Mesendoderm (in vitro differentiated cells): Measurements from ENCODE around the gene CAPN14.

Experiments
- DNase-seq: peaks from one replicate; pipeline ENCODE4 v3.0.0; 2013
- H2AK5ac ChIP-seq: 2 replicates; pipeline ENCODE4 v1.6.1; 2013; ENCODE audit warnings: low read length, inconsistent platforms
- H2BK120ac ChIP-seq: 2 replicates; pipeline ENCODE4 v1.6.1; 2013; ENCODE audit warnings: low read depth, mild to moderate bottlenecking, low read length, moderate library complexity, mixed read lengths
- H2BK15ac ChIP-seq: replicated peaks from 2 replicates; pipeline ENCODE4 v1.6.1; 2013; ENCODE audit warnings: low read depth, mild to moderate bottlenecking, moderate library complexity
- H2BK5ac ChIP-seq: 2 replicates; pipeline ENCODE4 v1.6.1; 2013; ENCODE audit warnings: low read length, inconsistent platforms
- H3K18ac ChIP-seq: 2 replicates; pipeline ENCODE4 v1.6.1; 2013; ENCODE audit warnings: mild to moderate bottlenecking, low read length, mixed read lengths
- H3K23ac ChIP-seq: one replicate; pipeline ENCODE4 v1.6.1; 2013; ENCODE audit warnings: low read length
- H3K27ac ChIP-seq: 2 replicates; pipeline ENCODE4 v1.5.1; 2013; ENCODE audit warnings: low read depth, mild to moderate bottlenecking, inconsistent platforms, low read length, moderate library complexity
- H3K27me3 ChIP-seq: 2 replicates; pipeline ENCODE4 v1.6.1; 2013; ENCODE audit warnings: low read length, control low read depth, mild to moderate bottlenecking, inconsistent platforms; ENCODE audit not compliant: insufficient read depth, poor library complexity
- H3K36me3 ChIP-seq: 2 replicates; pipeline ENCODE4 v1.6.1; 2013; ENCODE audit warnings: low read length, inconsistent platforms; ENCODE audit not compliant: control insufficient read depth, insufficient read depth
- H3K4ac ChIP-seq: one replicate; pipeline ENCODE4 v1.6.1; 2013; ENCODE audit warnings: low read depth, mild to moderate bottlenecking, low read length, moderate library complexity
- H3K4me1 ChIP-seq: 2 replicates; pipeline ENCODE4 v1.6.1; 2013; ENCODE audit warnings: low read depth, low read length, inconsistent platforms; ENCODE audit not compliant: control insufficient read depth
- H3K4me2 ChIP-seq: 2 replicates; pipeline ENCODE4 v1.6.1; 2013; ENCODE audit warnings: low read length
- H3K4me3 ChIP-seq: 2 replicates; pipeline ENCODE4 v1.5.1; 2013; ENCODE audit warnings: mild to moderate bottlenecking, low read length
- H3K56ac ChIP-seq: one replicate; pipeline ENCODE4 v1.6.1; 2013; ENCODE audit warnings: low read length
- H3K79me1 ChIP-seq: 2 replicates; pipeline ENCODE4 v1.6.1; 2013; ENCODE audit warnings: low read length, inconsistent platforms
- H3K79me2 ChIP-seq: 2 replicates; pipeline ENCODE4 v1.6.1; 2013; ENCODE audit warnings: mild to moderate bottlenecking, low read length; ENCODE audit not compliant: control insufficient read depth, insufficient read depth
- H3K9ac ChIP-seq: 2 replicates; pipeline ENCODE4 v1.6.1; 2013; ENCODE audit warnings: low read length, inconsistent platforms
- H4K5ac ChIP-seq: one replicate; pipeline ENCODE4 v1.6.1; 2013; ENCODE audit warnings: low read length
- H4K8ac ChIP-seq: one replicate; pipeline ENCODE4 v1.6.1; 2013; ENCODE audit warnings: low read depth, mild to moderate bottlenecking, control low read depth, low read length, moderate library complexity
- WGBS: extraction: QIAGEN DNeasy Blood & Tissue Kit; methylation state at CpG from one replicate; pipeline ENCODE4 v1.1.7; 2013; ENCODE audit warnings: low lambda C conversion rate, missing lambda C conversion rate; ENCODE audit not compliant: insufficient coverage; ENCODE audit errors: extremely low coverage; 5-methylcytosine and 5-hydroxymethylcytosine counted together

CAPN14 gene

DNA sequence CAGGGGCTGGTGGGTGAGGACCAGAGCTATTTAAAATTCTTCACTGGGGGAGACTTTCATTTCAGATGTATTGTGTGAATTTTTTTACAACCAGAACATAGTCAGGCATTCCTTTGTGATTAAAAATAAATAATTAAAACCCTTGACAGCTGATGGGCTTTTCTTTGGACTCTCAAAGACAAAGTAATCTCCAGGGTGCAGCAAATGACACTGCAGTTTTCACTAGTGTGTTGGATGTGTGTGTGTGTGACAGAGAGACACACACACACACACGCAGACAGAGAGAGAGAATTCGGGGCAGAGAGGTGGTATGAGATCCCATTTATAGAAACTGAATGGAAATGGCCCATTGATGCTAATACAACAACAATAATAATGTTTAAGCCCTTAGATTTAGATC lies 68.8 kb downstream of the CAPN14 start:
- H4K5ac ChIP-seq = no peak overlapping the region
- no CpG with 5 or more reads among the region's 2 CpGs for WGBS
- H2BK15ac ChIP-seq = no peak overlapping the region
- no peak overlapping the region for H2AK5ac ChIP-seq
- no peak for DNase-seq
- no peak overlapping the region for H2BK120ac ChIP-seq
- no peak overlapping the region for H3K18ac ChIP-seq
- no peak overlapping the region for H3K56ac ChIP-seq
- no peak overlapping the region for H3K23ac ChIP-seq
- no peak overlapping the region for H3K4me3 ChIP-seq
- no peak overlapping the region for H3K4me2 ChIP-seq
- no peaks in the 10 kb centered on the region for H3K27me3 ChIP-seq
- H3K36me3 ChIP-seq = no peaks in the 10 kb centered on the region
- H3K27ac ChIP-seq = no peak overlapping the region
- no peak overlapping the region for H4K8ac ChIP-seq
- no peak overlapping the region for H2BK5ac ChIP-seq
- H3K79me1 ChIP-seq = no peaks in the 10 kb centered on the region
- no peaks in the 10 kb centered on the region for H3K79me2 ChIP-seq
- no peaks in the 10 kb centered on the region for H3K4me1 ChIP-seq
- H3K9ac ChIP-seq = no peak overlapping the region
- no peak overlapping the region for H3K4ac ChIP-seq

DNA sequence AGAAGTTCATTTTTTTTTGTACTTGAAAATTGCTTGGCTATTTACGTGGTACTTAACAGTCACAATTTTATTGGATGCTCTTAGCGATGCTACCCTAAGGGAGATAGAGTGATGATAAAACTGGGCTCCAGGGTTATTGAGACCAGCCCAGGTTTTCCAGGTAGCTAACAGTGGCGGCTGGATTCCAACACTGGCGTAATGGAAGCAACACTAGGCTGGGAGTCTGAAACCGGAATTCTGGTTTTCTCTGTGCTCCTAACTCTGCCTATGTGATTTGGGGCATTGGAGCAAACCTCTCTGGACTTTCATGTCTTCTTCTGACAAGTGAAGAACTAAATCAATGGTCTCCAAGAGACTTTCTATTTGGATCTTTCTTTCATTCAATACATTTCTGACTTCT lies 69.7 kb downstream of the CAPN14 start:
- no CpG with 5 or more reads among the region's 5 CpGs for WGBS
- no peaks in the 10 kb centered on the region for H3K79me1 ChIP-seq

DNA sequence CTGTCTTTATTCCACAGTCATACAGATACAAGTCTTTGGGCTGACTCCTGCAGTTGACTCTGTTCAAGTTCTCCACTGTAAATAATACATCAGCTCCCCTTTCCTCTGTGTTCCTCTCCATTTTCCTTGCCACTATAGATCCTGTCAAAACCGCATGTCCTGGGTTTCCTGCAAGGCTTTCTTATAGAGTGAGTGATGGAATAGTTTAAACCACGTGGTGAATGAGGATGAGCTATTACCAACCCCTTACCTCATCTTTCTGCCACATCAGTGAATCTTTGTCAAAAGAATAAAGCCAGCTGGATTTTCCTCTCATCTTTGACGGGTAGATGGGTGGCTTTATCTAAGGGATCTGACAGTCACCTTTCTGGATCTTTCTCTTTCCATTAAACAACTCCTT lies 75.2 kb downstream of the CAPN14 start:
- no peak overlapping the region for H4K5ac ChIP-seq
- H4K8ac ChIP-seq = no peak overlapping the region
- H3K4me1 ChIP-seq = no peaks in the 10 kb centered on the region
- no CpG with 5 or more reads among the region's 3 CpGs for WGBS
- no peak for DNase-seq
- H3K27ac ChIP-seq = no peak overlapping the region
- no peak overlapping the region for H3K4me3 ChIP-seq
- H3K4me2 ChIP-seq = no peak overlapping the region
- no peaks in the 10 kb centered on the region for H3K79me1 ChIP-seq
- H2BK120ac ChIP-seq = no peak overlapping the region
- H2BK15ac ChIP-seq = no peak overlapping the region
- H3K23ac ChIP-seq = no peak overlapping the region
- no peak overlapping the region for H3K9ac ChIP-seq
- H2BK5ac ChIP-seq = no peak overlapping the region
- no peak overlapping the region for H3K56ac ChIP-seq
- no peak overlapping the region for H2AK5ac ChIP-seq
- no peaks in the 10 kb centered on the region for H3K79me2 ChIP-seq
- no peaks in the 10 kb centered on the region for H3K36me3 ChIP-seq
- no peak overlapping the region for H3K4ac ChIP-seq
- peaks cover 6% of the 10 kb centered on the region for H3K27me3 ChIP-seq
- H3K18ac ChIP-seq = no peak overlapping the region

More for the DNA sequence above, 69.7 kb downstream of the CAPN14 start:
- H2BK120ac ChIP-seq = no peak overlapping the region
- H4K8ac ChIP-seq = no peak overlapping the region
- no peak overlapping the region for H3K9ac ChIP-seq
- H3K23ac ChIP-seq = no peak overlapping the region
- H2BK15ac ChIP-seq = no peak overlapping the region
- no peaks in the 10 kb centered on the region for H3K27me3 ChIP-seq
- no peak overlapping the region for H3K27ac ChIP-seq
- H3K4me1 ChIP-seq = no peaks in the 10 kb centered on the region
- no peak overlapping the region for H4K5ac ChIP-seq
- H3K79me2 ChIP-seq = no peaks in the 10 kb centered on the region
- H3K4ac ChIP-seq = no peak overlapping the region
- DNase-seq = no peak
- H3K4me3 ChIP-seq = no peak overlapping the region
- no peaks in the 10 kb centered on the region for H3K36me3 ChIP-seq
- H3K18ac ChIP-seq = no peak overlapping the region
- H3K56ac ChIP-seq = no peak overlapping the region
- H2BK5ac ChIP-seq = no peak overlapping the region
- H3K4me2 ChIP-seq = no peak overlapping the region
- no peak overlapping the region for H2AK5ac ChIP-seq

DNA sequence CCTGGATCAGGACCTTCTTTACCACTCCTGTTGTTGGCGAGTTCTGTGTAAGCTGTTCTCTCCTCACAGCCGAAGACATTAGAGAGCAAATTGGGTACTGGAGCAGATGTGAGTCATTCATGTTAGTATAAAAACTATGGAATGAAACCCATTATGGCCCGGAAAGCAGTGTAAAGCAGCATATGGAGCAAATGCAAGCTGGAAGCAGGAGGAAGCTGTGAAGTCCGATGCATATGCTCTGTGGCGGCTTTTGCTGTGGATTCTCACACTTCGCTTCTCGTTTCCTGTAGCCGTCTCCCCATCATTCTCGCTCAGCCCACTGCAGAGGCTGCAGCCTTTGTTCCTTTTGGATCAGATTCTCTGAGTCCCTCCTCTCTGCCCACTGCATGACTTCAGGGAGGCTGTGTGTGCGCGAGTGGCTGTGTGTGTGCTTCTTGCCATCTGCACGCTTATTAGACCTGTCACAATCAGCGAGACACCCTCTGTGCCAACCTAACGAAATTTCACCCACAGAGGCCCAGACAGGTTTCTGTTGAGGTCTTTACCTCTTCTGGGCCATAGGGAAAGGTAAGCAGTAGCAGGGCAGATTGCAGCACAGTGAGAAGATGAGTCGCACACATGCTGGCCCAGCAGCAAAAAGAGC lies 75.8 kb downstream of the CAPN14 start:
- H3K23ac ChIP-seq = no peak overlapping the region
- no peak overlapping the region for H3K56ac ChIP-seq
- H4K5ac ChIP-seq = no peak overlapping the region
- no peak overlapping the region for H2BK5ac ChIP-seq
- no peaks in the 10 kb centered on the region for H3K79me1 ChIP-seq
- H3K79me2 ChIP-seq = no peaks in the 10 kb centered on the region
- no CpG with 5 or more reads among the region's 15 CpGs for WGBS
- H3K9ac ChIP-seq = no peak overlapping the region
- no peak for DNase-seq
- H3K4me2 ChIP-seq = no peak overlapping the region
- H2AK5ac ChIP-seq = no peak overlapping the region
- no peak overlapping the region for H3K18ac ChIP-seq
- H3K4me3 ChIP-seq = no peak overlapping the region
- H4K8ac ChIP-seq = no peak overlapping the region
- H2BK120ac ChIP-seq = no peak overlapping the region
- no peak overlapping the region for H3K27ac ChIP-seq
- no peak overlapping the region for H3K4ac ChIP-seq
- H3K27me3 ChIP-seq = peaks cover 6% of the 10 kb centered on the region
- no peaks in the 10 kb centered on the region for H3K36me3 ChIP-seq
- no peak overlapping the region for H2BK15ac ChIP-seq
- H3K4me1 ChIP-seq = no peaks in the 10 kb centered on the region

DNA sequence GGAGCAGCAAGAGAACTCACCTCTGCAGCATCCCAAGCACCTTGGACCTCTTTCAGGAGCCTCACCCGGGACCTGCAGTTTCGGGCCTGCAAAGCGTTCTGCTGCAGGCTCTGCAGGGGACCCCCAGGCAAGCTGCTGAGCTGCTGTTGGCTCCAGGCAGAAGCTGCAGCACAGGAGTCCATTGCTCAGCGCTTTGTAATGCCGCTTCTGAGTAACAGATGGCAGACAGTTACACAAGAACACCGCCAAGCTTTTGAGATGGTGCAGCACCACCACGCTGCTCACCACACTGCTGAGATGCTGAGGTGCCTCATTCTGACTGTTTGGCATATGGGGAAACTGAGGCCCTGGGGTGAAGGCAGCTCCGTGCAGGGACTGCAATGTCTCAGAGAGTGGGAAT lies 77.2 kb downstream of the CAPN14 start:
- Histone ChIP-seq H2BK120ac (no peak overlapping the region), H3K4ac (no peak overlapping the region), H2AK5ac (no peak overlapping the region), H3K36me3 (no peaks in the 10 kb centered on the region), H3K23ac (no peak overlapping the region), H3K18ac (no peak overlapping the region), H3K56ac (no peak overlapping the region), H3K9ac (no peak overlapping the region), H2BK5ac (no peak overlapping the region), H3K4me1 (no peaks in the 10 kb centered on the region), H2BK15ac (no peak overlapping the region), H3K79me1 (peaks cover 1% of the 10 kb centered on the region), H3K4me3 (no peak overlapping the region), H3K27ac (no peak overlapping the region), H3K27me3 (peaks cover 8% of the 10 kb centered on the region), H4K8ac (no peak overlapping the region), H3K4me2 (no peak overlapping the region), H4K5ac (no peak overlapping the region), H3K79me2 (no peaks in the 10 kb centered on the region)
- no CpG with 5 or more reads among the region's 8 CpGs for WGBS
- DNase-seq = no peak

DNA sequence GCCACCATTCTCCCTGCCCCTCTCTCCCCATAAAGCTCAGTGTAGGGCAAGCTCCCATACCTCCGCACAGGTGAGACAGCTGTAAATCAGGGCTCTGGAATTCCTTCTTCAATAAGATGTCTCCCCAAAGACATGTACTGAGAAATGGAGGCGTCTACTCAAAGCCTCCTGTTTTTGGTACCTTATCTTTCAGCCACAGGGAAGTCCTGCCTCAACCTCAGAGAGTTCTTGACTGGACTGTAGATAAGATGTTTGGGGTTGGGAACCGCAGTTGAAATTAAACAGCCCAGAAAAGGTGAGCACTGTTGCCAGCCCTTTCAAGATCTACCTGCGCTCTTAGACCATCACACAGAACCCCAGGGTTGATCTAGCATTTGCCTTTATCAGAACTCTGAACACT lies 77.6 kb downstream of the CAPN14 start:
- Histone ChIP-seq H3K79me2 (no peaks in the 10 kb centered on the region), H3K27me3 (peaks cover 8% of the 10 kb centered on the region), H3K23ac (no peak overlapping the region), H3K4me2 (no peak overlapping the region), H2BK5ac (no peak overlapping the region), H2BK120ac (no peak overlapping the region), H2AK5ac (no peak overlapping the region), H3K9ac (no peak overlapping the region), H3K79me1 (peaks cover 1% of the 10 kb centered on the region), H3K4ac (no peak overlapping the region), H3K18ac (no peak overlapping the region), H3K56ac (no peak overlapping the region), H3K4me3 (no peak overlapping the region), H4K8ac (no peak overlapping the region), H2BK15ac (no peak overlapping the region), H3K36me3 (no peaks in the 10 kb centered on the region), H4K5ac (no peak overlapping the region), H3K27ac (no peak overlapping the region), H3K4me1 (no peaks in the 10 kb centered on the region)
- no CpG with 5 or more reads among the region's 4 CpGs for WGBS
- DNase-seq = no peak
